Panc1 (cell line): ENCODE measurements around the gene VTI1B. TPM values are rescaled to one million over a fixed set of nuclear protein-coding genes. Genes with fewer than 3 reads are reported as not detected.

Experiments used
- ATAC-seq: fragments of 200-7000 bp; cut with Tn5 transposase; 2 replicates; pipeline ENCODE4 v1.9.1; 2020; ENCODE audit warnings: mild to moderate bottlenecking, moderate library complexity
- BruUV-seq: library from RNA; stranded (reverse); fragments of 400-500 nt; replicated peaks from 2 replicates; lab custom pipeline; 2021; lab: Mats Ljungman, UMichigan
- CTCF ChIA-PET: fragments of 300-600 bp; sonication (Branson Sonifier 250); formaldehyde crosslinking; loops from one replicate; lab custom pipeline; 2022; ENCODE audit warnings: antibody characterized with exemption; lab: Charles Lee
- POLR2A ChIA-PET: fragments of 300-600 bp; sonication (Branson Sonifier 250); formaldehyde crosslinking; loops from one replicate; lab custom pipeline; 2022; ENCODE audit warnings: antibody characterized with exemption; lab: Charles Lee
- DNase-seq: peaks from one replicate; pipeline ENCODE4 v3.0.0-alpha.2; 2010; ENCODE audit warnings: low read depth, low spot score
- H3K27ac ChIP-seq: 2 replicates; pipeline ENCODE4 v1.5.1; 2011; ENCODE audit warnings: mild to moderate bottlenecking, low read length, inconsistent platforms
- H3K27me3 ChIP-seq: fragments of 200-500 bp; sonication (Bioruptor generic); 2 replicates; pipeline ENCODE4 v1.6.0; 2014; ENCODE audit warnings: low read length, inconsistent platforms; ENCODE audit not compliant: control insufficient read depth, insufficient read depth
- H3K36me3 ChIP-seq: fragments of 200-500 bp; sonication (Bioruptor generic); 2 replicates; pipeline ENCODE4 v1.5.1; 2014; ENCODE audit warnings: inconsistent platforms, mild to moderate bottlenecking, low read length, moderate library complexity; ENCODE audit not compliant: control insufficient read depth, insufficient read depth
- H3K4me1 ChIP-seq: 2 replicates; pipeline ENCODE4 v1.5.1; 2011; ENCODE audit warnings: inconsistent platforms, mild to moderate bottlenecking, low read length, moderate library complexity; ENCODE audit not compliant: control insufficient read depth, insufficient read depth
- H3K4me3 ChIP-seq, 2 experiments: 2 replicates each; pipeline ENCODE4 v1.5.1; 2011 to 2012; ENCODE audit warnings: low read depth in 2 of 2, low read length in 2 of 2, mild to moderate bottlenecking in 2 of 2, inconsistent platforms in 1 of 2, moderate library complexity in 1 of 2
- H3K9me3 ChIP-seq: fragments of 200-500 bp; sonication (Bioruptor generic); 2 replicates; pipeline ENCODE4 v1.5.1; 2014; ENCODE audit warnings: low read depth, mild to moderate bottlenecking, inconsistent platforms, low read length, moderate library complexity; ENCODE audit not compliant: control insufficient read depth, insufficient read depth
- CTCF ChIP-seq: fragments of 450-650 bp; IDR thresholded peaks from 2 replicates; pipeline ENCODE4 v1.5.1; 2017; ENCODE audit warnings: mild to moderate bottlenecking
- POLR2AphosphoS5 ChIP-seq: IDR thresholded peaks from 2 replicates; pipeline ENCODE4 v1.6.1; 2012; ENCODE audit warnings: mild to moderate bottlenecking, low read depth, low read length, moderate library complexity
- REST ChIP-seq, 2 experiments: IDR thresholded peaks; 2 replicates each; pipeline ENCODE4 v1.6.1; 2011 to 2012; ENCODE audit warnings: low read depth in 2 of 2, control low read depth in 1 of 2, low read length in 1 of 2, mild to moderate bottlenecking in 1 of 2, moderate library complexity in 1 of 2; ENCODE audit not compliant: insufficient read depth in 1 of 2
- SIN3A ChIP-seq: IDR thresholded peaks from 2 replicates; pipeline ENCODE4 v1.6.1; 2012; ENCODE audit warnings: low read depth, mild to moderate bottlenecking, low read length, moderate library complexity, borderline replicate concordance; ENCODE audit not compliant: insufficient read depth
- TCF7L2 ChIP-seq: IDR thresholded peaks from 2 replicates; pipeline ENCODE4 v1.6.1; 2011; ENCODE audit warnings: mild to moderate bottlenecking, low read depth, low read length, inconsistent platforms
- in situ Hi-C: cut with HindIII; loops from 2 replicates; pipeline ENCODE4 v1.10.0; 2016; ENCODE audit warnings: low sequenced_read_pairs, low pct_unique_long_range_greater_than_20kb
- intact Hi-C: fragments of 100-400 bp; cut with micrococcal nuclease; formaldehyde crosslinking; loops from one replicate; pipeline ENCODE4 v1.10.0; 2022; ENCODE audit not compliant: unreplicated experiment
- total RNA-seq: library from RNA; stranded (reverse); gene quantifications from one replicate; pipeline ENCODE4 v1.2.1, GENCODE V29; 2021; ENCODE audit not compliant: unreplicated experiment

The VTI1B gene
- total RNA-seq, 1 experiment from 2014 or later = 84.9 TPM

GRCh38 chr14:67698179-67698578, 23.7 kb upstream of the VTI1B start:
- Histone ChIP-seq H3K4me3 (no peak overlapping the region), H3K36me3 (peaks cover 4% of the 10 kb centered on the region; the same call in 1 of the 2 replicates), H3K4me1 (no peaks in the 10 kb centered on the region; the same call in 1 of the 2 replicates), H3K27ac (no peak overlapping the region), H3K27me3 (no peaks in the 10 kb centered on the region), H3K9me3 (no peaks in the 10 kb centered on the region)
- BruUV-seq = no TSS peak
- in situ Hi-C loops (no loop called here), intact Hi-C loops (no loop called here)
- no peak for ATAC-seq
- DNase-seq = no peak
- TF ChIP-seq SIN3A = no peak
- no peak for TF ChIP-seq CTCF
- no peak for TF ChIP-seq POLR2AphosphoS5
- no peak for TF ChIP-seq REST (IDR thresholded peaks at IDR 0.05; ENCODE audit: insufficient read depth in 1 of 2, low read depth in 2 of 2, low read length in 1 of 2)
- TF ChIP-seq TCF7L2 = no peak
- POLR2A ChIA-PET = no interaction called here
- CTCF ChIA-PET = no interaction called here

- TF ChIP-seq CTCF = no peak
- TF ChIP-seq REST (IDR thresholded peaks at IDR 0.05; ENCODE audit: insufficient read depth in 1 of 2, low read depth in 2 of 2, low read length in 1 of 2) = no peak
- TF ChIP-seq POLR2AphosphoS5 = no peak
- no peak for TF ChIP-seq TCF7L2
- no peak for TF ChIP-seq SIN3A
- ChIA-PET CTCF (no interaction called here), POLR2A (no interaction called here)
- no peak overlapping the region for H3K4me3 ChIP-seq
- no TSS peak for BruUV-seq
- H3K27ac ChIP-seq = no peak overlapping the region
- in situ Hi-C loops = no loop called here
- no peaks in the 10 kb centered on the region for H3K9me3 ChIP-seq
- DNase-seq (no peak), ATAC-seq (no peak)
- no peaks in the 10 kb centered on the region; the same call in 1 of the 2 replicates for H3K4me1 ChIP-seq
- H3K36me3 ChIP-seq = peaks cover 4% of the 10 kb centered on the region; the same call in 1 of the 2 replicates
- intact Hi-C loops = no loop called here
- no peaks in the 10 kb centered on the region for H3K27me3 ChIP-seq
Observed at GRCh38 chr14:67697006-67697405, 22.6 kb upstream of the VTI1B start.
